ENCODE results near the gene GTPBP3. TPM values are rescaled to one million over a fixed set of nuclear protein-coding genes. Genes with fewer than 3 reads are reported as not detected.

Gene GTPBP3
- total and polyA plus RNA-seq, 9 of the 15 experiments (the other 6 are each of a cell fraction or from before 2014, with no cell fraction given): 4.9 to 124 (median 22.6) TPM

- TF ChIP-seq, protein P1, sequence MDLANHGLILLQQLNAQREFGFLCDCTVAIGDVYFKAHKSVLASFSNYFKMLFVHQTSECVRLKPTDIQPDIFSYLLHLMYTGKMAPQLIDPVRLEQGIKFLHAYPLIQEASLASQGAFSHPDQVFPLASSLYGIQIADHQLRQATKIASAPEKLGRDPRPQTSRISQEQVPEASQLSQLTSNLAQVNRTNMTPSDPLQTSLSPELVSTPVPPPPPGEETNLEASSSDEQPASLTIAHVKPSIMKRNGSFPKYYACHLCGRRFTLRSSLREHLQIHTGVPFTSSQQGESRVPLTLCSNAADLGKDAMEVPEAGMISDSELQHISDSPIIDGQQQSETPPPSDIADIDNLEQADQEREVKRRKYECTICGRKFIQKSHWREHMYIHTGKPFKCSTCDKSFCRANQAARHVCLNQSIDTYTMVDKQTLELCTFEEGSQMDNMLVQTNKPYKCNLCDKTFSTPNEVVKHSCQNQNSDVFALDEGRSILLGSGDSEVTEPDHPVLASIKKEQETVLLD (IDR thresholded peaks at IDR 0.05): 0 out of 2 replicates have a peak, but pooled peaks have one; percentile 56
- TF ChIP-seq YY1 (IDR thresholded peaks at IDR 0.05; ENCODE audit: borderline replicate concordance in 1 of 3, control insufficient read depth in 1 of 3, extremely low read depth in 1 of 3, insufficient read depth in 3 of 3, insufficient read length in 1 of 3, insufficient replicate concordance in 2 of 3, low read depth in 1 of 3, low read length in 2 of 3) (peak; percentile 39 to 80 (median 77)), TAF15 (IDR thresholded peaks at IDR 0.05; ENCODE audit: low read depth, low read length) (no peak), ARID2 (IDR thresholded peaks at IDR 0.05) (no peak), KLF1 (tag; IDR thresholded peaks at IDR 0.05) (no peak), FOXA3 (CRISPR knock-in tag; conservative IDR thresholded peaks at IDR 0.05 in 1 of 2, IDR thresholded peaks at IDR 0.05 in 1 of 2) (peak in 1 of 2 experiments; percentile 37; a peak in 1 of 4 replicates), PTBP1 (IDR thresholded peaks at IDR 0.05; ENCODE audit: low read depth, low read length) (no peak), BACH1 (tag; IDR thresholded peaks at IDR 0.05) (no peak), JUND (IDR thresholded peaks at IDR 0.05; ENCODE audit: borderline replicate concordance, low read depth, low read length) (no peak), JUND (tag; IDR thresholded peaks at IDR 0.05; ENCODE audit: borderline replicate concordance, low read depth, low read length) (peak; percentile 11; the same call in 1 of the 3 replicates), MCM7 (IDR thresholded peaks at IDR 0.05) (no peak), NCOA2 (IDR thresholded peaks at IDR 0.05; ENCODE audit: partially characterized antibody in 2 of 2) (no peak), SRSF1 (IDR thresholded peaks at IDR 0.05; ENCODE audit: low read depth, low read length) (no peak), ZNF431 (CRISPR knock-in tag; IDR thresholded peaks at IDR 0.05) (no peak), ATF7 (IDR thresholded peaks at IDR 0.05) (peak; percentile 82; the same call in 1 of the 2 replicates), HBP1 (CRISPR knock-in tag; IDR thresholded peaks at IDR 0.05) (no peak), U2AF2 (optimal IDR thresholded peaks at IDR 0.05; ENCODE audit: low read depth, low read length) (no peak), RB1 (IDR thresholded peaks at IDR 0.05; ENCODE audit: low read depth) (peak; percentile 22; the same call in 1 of the 2 replicates)
- TF ChIP-seq, protein P2, sequence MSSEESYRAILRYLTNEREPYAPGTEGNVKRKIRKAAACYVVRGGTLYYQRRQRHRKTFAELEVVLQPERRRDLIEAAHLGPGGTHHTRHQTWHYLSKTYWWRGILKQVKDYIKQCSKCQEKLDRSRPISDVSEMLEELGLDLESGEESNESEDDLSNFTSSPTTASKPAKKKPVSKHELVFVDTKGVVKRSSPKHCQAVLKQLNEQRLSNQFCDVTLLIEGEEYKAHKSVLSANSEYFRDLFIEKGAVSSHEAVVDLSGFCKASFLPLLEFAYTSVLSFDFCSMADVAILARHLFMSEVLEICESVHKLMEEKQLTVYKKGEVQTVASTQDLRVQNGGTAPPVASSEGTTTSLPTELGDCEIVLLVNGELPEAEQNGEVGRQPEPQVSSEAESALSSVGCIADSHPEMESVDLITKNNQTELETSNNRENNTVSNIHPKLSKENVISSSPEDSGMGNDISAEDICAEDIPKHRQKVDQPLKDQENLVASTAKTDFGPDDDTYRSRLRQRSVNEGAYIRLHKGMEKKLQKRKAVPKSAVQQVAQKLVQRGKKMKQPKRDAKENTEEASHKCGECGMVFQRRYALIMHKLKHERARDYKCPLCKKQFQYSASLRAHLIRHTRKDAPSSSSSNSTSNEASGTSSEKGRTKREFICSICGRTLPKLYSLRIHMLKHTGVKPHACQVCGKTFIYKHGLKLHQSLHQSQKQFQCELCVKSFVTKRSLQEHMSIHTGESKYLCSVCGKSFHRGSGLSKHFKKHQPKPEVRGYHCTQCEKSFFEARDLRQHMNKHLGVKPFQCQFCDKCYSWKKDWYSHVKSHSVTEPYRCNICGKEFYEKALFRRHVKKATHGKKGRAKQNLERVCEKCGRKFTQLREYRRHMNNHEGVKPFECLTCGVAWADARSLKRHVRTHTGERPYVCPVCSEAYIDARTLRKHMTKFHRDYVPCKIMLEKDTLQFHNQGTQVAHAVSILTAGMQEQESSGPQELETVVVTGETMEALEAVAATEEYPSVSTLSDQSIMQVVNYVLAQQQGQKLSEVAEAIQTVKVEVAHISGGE (CRISPR knock-in tag; IDR thresholded peaks at IDR 0.05): no peak
- TF ChIP-seq, protein P3, sequence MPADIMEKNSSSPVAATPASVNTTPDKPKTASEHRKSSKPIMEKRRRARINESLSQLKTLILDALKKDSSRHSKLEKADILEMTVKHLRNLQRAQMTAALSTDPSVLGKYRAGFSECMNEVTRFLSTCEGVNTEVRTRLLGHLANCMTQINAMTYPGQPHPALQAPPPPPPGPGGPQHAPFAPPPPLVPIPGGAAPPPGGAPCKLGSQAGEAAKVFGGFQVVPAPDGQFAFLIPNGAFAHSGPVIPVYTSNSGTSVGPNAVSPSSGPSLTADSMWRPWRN (IDR thresholded peaks at IDR 0.05; ENCODE audit: low read depth): no peak
These were observed 28.0 kb upstream of the GTPBP3 start, which contains the start of gene DDA1 (continued) for GRCh38 chr19:17309198-17309964.
